ENCODE measurements around the gene REXO5. TPM values are rescaled to one million over a fixed set of nuclear protein-coding genes. Genes with fewer than 3 reads are reported as not detected.
A peak's percentile ranks its signal among the peaks of the same experiment; 100 is the strongest.

Gene REXO5
- total and polyA plus RNA-seq, 2 of the 13 experiments (the other 11 are each of a cell fraction or from before 2014, with no cell fraction given) = 5.9 to 13.1 TPM

- TF ChIP-seq SNAPC4 (CRISPR knock-in tag; IDR thresholded peaks at IDR 0.05) (peak; percentile 93), ATF2 (CRISPR knock-in tag; IDR thresholded peaks at IDR 0.05) (peak; percentile 87), MBNL3 (CRISPR knock-in tag; conservative IDR thresholded peaks at IDR 0.05) (no peak), RXRA (CRISPR knock-in tag; IDR thresholded peaks at IDR 0.05) (peak; percentile 89), ZNF407 (CRISPR knock-in tag; IDR thresholded peaks at IDR 0.05; ENCODE audit: not compliant biosample characterization) (peak; percentile 91), PBX3 (CRISPR knock-in tag; IDR thresholded peaks at IDR 0.05; ENCODE audit: borderline replicate concordance) (0 out of 2 replicates have a peak, but pooled peaks have one; percentile 56), HOXA3 (CRISPR knock-in tag; IDR thresholded peaks at IDR 0.05) (peak; percentile 95), DMAP1 (CRISPR knock-in tag; IDR thresholded peaks at IDR 0.05) (peak; percentile 99)
Observed at GRCh38 chr16:20806168-20807050, at the start of gene REXO5, which contains the start of gene ERI2 (continued).

Data from HepG2 (cell line).